Central memory CD4-positive, alpha-beta T cell (primary cell): ENCODE results near the gene TMPRSS11D.

Experiments
- DNase-seq: peaks from one replicate; pipeline ENCODE4 v3.0.0; 2022

TMPRSS11D gene

GRCh38 chr4:67885762-67886161 lies 2.0 kb upstream of the TMPRSS11D start:
- no peak for DNase-seq

GRCh38 chr4:67884701-67885100 lies 899 bp upstream of the TMPRSS11D start:
- DNase-seq = no peak

- DNase-seq = no peak
Observed at GRCh38 chr4:67883458-67883857, 344 bp downstream of the TMPRSS11D start.

- no peak for DNase-seq
Observed at GRCh38 chr4:67880866-67881610, 2.8 kb downstream of the TMPRSS11D start.

DNA sequence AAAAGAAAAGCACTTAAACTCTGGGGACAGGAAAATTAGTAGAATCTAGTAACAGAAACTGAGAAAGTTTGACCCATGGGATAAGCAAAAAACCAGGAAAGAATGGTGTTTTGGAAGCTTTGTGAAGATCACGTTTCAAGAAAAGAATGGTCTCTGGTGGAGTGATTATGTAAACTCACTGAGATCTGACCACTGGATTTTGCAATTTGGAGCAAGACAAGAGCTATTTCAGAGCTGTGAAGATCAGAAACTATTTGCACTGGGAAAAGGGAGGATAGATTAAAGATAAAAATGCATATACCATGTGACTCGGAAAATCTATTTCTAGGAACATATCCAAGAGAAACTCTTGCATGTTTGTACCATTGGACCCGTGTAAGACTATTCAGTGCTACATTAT lies 4.3 kb downstream of the TMPRSS11D start:
- DNase-seq = no peak

DNA sequence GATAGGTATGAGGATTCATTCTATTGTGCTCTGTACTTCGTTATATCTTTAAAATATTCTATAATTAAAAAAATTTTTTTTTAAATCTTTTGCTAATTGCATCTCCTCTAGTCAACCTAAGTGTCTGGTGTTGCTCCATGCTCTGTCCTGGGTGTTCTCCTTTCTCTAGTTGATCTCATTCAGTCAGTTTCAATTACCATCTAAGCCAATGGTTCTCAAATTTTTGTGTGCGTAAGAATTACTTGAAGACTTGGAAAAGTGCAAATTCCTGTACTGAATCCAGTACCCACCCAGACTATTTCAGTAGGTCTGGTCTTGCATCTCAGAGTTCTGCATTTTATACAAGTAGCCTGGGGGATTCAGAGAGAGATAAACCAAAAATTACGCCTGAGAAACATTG lies 6.7 kb downstream of the TMPRSS11D start:
- DNase-seq = no peak

- no peak for DNase-seq
Observed at GRCh38 chr4:67874986-67875385, 8.8 kb downstream of the TMPRSS11D start.

GRCh38 chr4:67873116-67873515 lies 10.7 kb downstream of the TMPRSS11D start:
- no peak for DNase-seq

GRCh38 chr4:67871867-67872266 lies 11.9 kb downstream of the TMPRSS11D start:
- no peak for DNase-seq

DNA sequence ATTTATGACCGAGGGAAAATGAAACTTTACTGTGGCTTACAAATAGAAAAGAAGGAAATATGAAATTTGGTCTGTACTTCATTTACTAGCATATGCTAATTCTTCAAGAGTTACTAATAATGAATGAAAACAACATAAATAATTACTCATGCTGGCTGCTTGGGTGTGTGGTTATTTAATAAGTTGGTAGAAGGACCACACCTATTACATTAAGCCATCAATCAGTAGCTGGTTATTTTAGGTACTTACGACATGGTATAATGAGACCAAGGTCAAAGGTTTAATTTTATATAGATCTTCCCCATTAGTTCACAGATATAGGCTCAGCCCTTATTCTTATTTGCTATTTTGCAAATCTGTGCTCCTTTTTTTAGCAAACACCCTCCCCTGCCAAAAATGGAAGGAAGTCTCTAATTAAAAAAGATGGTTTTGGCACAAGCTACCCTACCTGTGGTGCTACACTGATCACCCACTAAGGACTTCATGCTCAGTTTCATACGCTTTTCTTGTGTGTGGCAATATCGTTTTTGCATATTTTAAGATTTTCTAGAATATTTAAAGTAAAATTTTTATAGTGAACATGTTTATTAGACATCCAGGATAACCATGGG lies 14.1 kb downstream of the TMPRSS11D start:
- no peak for DNase-seq

GRCh38 chr4:67861513-67861912 lies 22.3 kb downstream of the TMPRSS11D start:
- no peak for DNase-seq

DNA sequence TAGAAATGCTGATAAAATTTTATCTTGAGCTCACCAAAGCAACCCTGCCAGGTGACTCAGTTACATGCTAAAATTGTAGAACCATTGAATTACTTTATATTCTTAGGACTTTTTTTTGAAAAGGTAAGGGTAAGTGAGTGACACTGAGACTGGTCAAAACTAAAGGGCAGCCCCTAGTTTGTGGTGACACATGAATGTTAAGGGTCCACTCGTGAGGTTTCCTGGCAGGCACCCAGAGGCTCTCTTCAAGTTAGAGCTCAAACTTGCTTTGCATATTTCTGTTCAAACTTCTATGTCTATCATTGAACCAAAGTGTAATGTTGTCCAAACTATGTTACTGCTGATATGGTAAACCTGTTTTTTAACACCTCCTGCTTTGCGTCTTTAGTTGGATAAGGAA lies 30.5 kb downstream of the TMPRSS11D start:
- no peak for DNase-seq

- no peak for DNase-seq
Observed at GRCh38 chr4:67820903-67821302, 62.9 kb downstream of the TMPRSS11D start.

DNA sequence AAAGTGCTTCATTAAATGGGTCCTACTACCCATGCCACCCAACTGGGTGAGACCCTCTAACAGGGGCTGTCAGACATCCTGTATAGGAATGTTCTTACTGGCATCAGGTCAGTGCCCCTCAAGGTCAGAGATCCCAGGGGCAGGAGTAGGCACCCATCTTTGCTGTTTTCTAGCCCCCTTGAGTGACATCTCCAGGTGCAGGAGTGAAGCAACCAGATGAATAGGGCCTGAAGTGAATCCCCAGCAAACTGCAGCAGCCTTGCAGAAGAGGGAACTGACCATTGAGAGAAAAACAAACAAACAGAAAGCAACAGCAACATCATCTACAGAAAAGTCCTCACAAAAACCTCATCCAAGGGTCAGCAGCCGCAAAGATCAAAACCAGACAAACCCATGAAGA lies 73.8 kb downstream of the TMPRSS11D start:
- DNase-seq = no peak

GRCh38 chr4:67809502-67809901 lies 74.3 kb downstream of the TMPRSS11D start:
- no peak for DNase-seq

DNA sequence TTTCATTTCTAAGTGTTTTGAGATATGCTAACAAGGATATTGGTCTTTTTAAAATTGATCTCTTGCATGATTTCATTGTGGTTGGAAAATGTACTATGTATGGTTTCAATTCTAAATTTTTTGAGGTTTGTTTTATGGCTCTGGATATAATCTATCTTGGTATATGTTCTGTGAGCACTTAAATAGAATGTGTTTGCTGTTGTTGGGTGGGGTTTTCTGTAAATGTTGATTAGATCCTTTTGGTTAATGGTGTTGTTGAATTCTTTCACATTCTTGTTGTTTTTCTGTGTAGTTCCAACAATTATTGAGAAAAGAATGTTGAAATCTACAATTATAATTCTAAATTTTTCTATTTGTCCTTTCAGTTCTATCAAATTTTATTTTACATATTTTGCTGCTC lies 87.0 kb downstream of the TMPRSS11D start:
- no peak for DNase-seq

- DNase-seq = no peak
Observed at GRCh38 chr4:67790721-67791120, 93.1 kb downstream of the TMPRSS11D start.

DNA sequence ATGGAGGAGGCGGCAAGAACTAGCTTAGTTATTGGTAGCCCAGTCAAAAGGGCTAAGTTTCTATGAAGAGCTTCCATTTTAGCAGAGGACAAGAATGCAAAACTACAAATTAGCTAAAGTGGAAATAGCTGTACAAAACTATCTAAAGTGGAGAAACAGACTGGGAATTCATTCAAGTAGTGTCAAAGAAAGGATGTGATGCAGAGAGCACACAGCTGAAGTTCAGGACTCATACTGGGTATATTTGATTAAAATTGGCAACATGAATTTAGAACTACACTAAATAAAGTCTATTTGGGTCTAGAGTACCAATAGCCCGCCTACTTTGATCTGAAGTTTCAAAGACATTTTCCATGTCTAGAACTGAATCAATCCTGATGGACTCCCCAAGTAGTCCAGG lies 96.5 kb downstream of the TMPRSS11D start:
- DNase-seq = no peak

GRCh38 chr4:67785528-67785927 lies 98.3 kb downstream of the TMPRSS11D start:
- no peak for DNase-seq

GRCh38 chr4:67779631-67780030 lies 104.2 kb downstream of the TMPRSS11D start:
- DNase-seq = no peak

DNA sequence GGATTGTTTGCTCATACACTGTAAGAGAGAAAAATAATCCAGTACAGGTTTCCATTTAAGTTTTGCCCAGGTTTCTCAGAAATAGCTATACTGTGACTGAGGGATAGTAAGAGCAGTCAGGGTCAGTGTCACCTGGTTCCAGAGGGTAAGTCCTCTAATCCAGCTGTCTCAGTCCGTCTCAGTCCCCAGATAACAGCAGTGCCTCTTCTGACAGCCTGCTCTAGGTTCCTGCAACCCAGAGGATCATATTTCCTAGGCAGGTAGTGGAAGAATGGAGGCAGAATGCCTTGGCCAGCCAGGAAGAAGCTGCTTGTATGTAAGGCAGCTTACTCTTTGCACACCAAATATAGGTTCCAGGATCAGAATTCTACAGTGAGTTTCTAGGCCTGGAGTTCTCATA lies 107.1 kb downstream of the TMPRSS11D start:
- DNase-seq = no peak
